WTC11 (cell line): Measurements from ENCODE around the gene RPL14. TPM values are rescaled to one million over a fixed set of nuclear protein-coding genes. Genes with fewer than 3 reads are reported as not detected.
A peak's percentile ranks its signal among the peaks of the same experiment; 100 is the strongest.

Experiments
- ATAC-seq: fragments of 200-7000 bp; cut with Tn5 transposase; 2 replicates; pipeline ENCODE4 v1.10.0; 2021; ENCODE audit warnings: mild to moderate bottlenecking, moderate library complexity
- CTCF ChIA-PET: fragments of 300-600 bp; sonication (Branson Sonifier 250); formaldehyde crosslinking; loops from one replicate; lab custom pipeline; 2021; ENCODE audit warnings: antibody characterized with exemption; lab: Charles Lee
- POLR2A ChIA-PET: fragments of 350-600 bp; sonication (Branson Sonifier 250); formaldehyde crosslinking; loops from one replicate; lab custom pipeline; 2021; ENCODE audit warnings: antibody characterized with exemption; lab: Charles Lee
- DNase-seq: peaks from one replicate; pipeline ENCODE4 v3.0.0; 2021; ENCODE audit warnings: low spot score
- H3K27ac Mint-ChIP-seq: 2 replicates; pipeline ENCODE4 v1.8.0; 2021; ENCODE audit warnings: mixed read lengths
- H3K27me3 Mint-ChIP-seq: 2 replicates; pipeline ENCODE4 v1.8.0; 2021; ENCODE audit warnings: low read depth, mild to moderate bottlenecking, moderate library complexity, mixed read lengths
- H3K36me3 Mint-ChIP-seq: 2 replicates; pipeline ENCODE4 v1.8.0; 2021; ENCODE audit warnings: mixed read lengths
- H3K4me1 Mint-ChIP-seq: 2 replicates; pipeline ENCODE4 v1.8.0; 2022; ENCODE audit warnings: mixed read lengths
- H3K4me3 Mint-ChIP-seq: 2 replicates; pipeline ENCODE4 v1.8.0; 2021; ENCODE audit warnings: mild to moderate bottlenecking, moderate library complexity, mixed read lengths
- H3K9me3 Mint-ChIP-seq: 2 replicates; pipeline ENCODE4 v1.8.0; 2021; ENCODE audit warnings: mixed read lengths
- CREB1 ChIP-seq: sonication (generic); formaldehyde crosslinking; IDR thresholded peaks from 2 replicates; pipeline ENCODE4 v1.8.0; 2023; ENCODE audit warnings: mild to moderate bottlenecking, missing genetic modification reagents
- KAT7 ChIP-seq: sonication (generic); formaldehyde crosslinking; IDR thresholded peaks from 2 replicates; pipeline ENCODE4 v1.8.1; 2023; ENCODE audit warnings: missing genetic modification reagents, mild to moderate bottlenecking, borderline replicate concordance
- ZNF317 ChIP-seq: sonication (generic); formaldehyde crosslinking; IDR thresholded peaks from 2 replicates; pipeline ENCODE4 v1.8.1; 2023; ENCODE audit warnings: low read depth, mild to moderate bottlenecking, moderate library complexity, missing genetic modification reagents, borderline replicate concordance
- ZNF671 ChIP-seq: fragments of 250-450 bp; sonication (Bioruptor Pico); IDR thresholded peaks from 2 replicates; pipeline ENCODE4 v1.8.0; 2021; ENCODE audit warnings: mild to moderate bottlenecking
- total RNA-seq: library from RNA; stranded (reverse); gene quantifications from 3 replicates; pipeline ENCODE4 v1.2.3, GENCODE V29; 2021
- TF ChIP-seq, protein P1 (sequence below): fragments of 250-450 bp; sonication (Bioruptor Pico); IDR thresholded peaks from 2 replicates; pipeline ENCODE4 v1.8.0; 2021; ENCODE audit warnings: mild to moderate bottlenecking
- TF ChIP-seq, protein P2 (sequence below): sonication (generic); formaldehyde crosslinking; IDR thresholded peaks from 2 replicates; pipeline ENCODE4 v1.8.0; 2022; ENCODE audit warnings: mild to moderate bottlenecking, missing genetic modification reagents
- TF ChIP-seq, protein P3 (sequence below): sonication (generic); formaldehyde crosslinking; IDR thresholded peaks from 2 replicates; pipeline ENCODE4 v1.8.1; 2022; ENCODE audit warnings: missing genetic modification reagents, borderline replicate concordance
- TF ChIP-seq, protein P4 (sequence below): sonication (generic); formaldehyde crosslinking; IDR thresholded peaks from 2 replicates; pipeline ENCODE4 v1.8.1; 2022; ENCODE audit warnings: mild to moderate bottlenecking, missing genetic modification reagents, moderate library complexity, borderline replicate concordance
- TF ChIP-seq, protein P5 (sequence below): fragments of 250-450 bp; sonication (Bioruptor Pico); IDR thresholded peaks from 2 replicates; pipeline ENCODE4 v1.9.0; 2021; ENCODE audit warnings: mild to moderate bottlenecking

Gene RPL14
- total RNA-seq, 1 experiment from 2014 or later: 2,816 TPM

DNA sequence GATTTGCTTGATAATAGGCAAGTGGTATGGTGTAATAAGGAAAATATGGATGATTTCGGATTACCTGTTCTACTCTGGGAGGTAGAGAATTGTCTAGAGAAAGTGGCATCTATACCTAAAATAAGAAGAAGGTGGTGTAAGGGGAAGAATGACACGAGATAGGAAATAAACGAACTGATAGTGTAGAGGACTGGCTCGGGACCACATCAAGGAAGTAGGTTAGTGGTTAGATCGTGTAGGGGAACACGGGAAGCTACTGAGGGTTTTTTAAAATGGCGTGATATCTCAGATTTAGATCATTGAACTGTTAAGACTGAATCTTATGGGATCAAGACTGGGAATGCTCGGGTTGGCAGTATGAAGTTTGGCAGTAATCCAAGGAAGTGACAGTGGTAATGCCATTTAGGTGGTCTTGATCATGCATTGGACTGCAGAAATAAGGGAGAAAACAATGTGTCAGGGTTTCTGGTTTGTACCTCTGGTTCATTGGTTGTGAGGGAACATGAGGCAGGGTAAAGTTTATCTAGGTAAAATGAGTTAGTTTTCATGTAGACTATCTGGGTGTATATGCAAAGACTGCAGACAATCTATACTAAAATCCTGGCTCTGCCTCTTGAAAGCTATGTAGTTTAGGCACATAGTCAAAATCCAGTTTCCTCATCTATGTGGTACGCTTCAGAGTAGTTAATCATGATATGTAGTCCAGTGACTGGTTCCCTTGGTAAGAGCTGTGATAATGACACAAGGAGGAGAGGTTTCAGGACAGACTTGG is 7.4 kb downstream of the RPL14 start (continued):
- TF ChIP-seq, protein P1, sequence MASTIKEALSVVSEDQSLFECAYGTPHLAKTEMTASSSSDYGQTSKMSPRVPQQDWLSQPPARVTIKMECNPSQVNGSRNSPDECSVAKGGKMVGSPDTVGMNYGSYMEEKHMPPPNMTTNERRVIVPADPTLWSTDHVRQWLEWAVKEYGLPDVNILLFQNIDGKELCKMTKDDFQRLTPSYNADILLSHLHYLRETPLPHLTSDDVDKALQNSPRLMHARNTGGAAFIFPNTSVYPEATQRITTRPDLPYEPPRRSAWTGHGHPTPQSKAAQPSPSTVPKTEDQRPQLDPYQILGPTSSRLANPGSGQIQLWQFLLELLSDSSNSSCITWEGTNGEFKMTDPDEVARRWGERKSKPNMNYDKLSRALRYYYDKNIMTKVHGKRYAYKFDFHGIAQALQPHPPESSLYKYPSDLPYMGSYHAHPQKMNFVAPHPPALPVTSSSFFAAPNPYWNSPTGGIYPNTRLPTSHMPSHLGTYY (CRISPR knock-in tag): peak; percentile 83; the same call in 1 of the 2 replicates
- TF ChIP-seq CREB1 (CRISPR knock-in tag): no peak
- TF ChIP-seq KAT7 (CRISPR knock-in tag): no peak
- peak; percentile 7; the same call in 1 of the 2 replicates for TF ChIP-seq ZNF671 (CRISPR knock-in tag)
- TF ChIP-seq, protein P2, sequence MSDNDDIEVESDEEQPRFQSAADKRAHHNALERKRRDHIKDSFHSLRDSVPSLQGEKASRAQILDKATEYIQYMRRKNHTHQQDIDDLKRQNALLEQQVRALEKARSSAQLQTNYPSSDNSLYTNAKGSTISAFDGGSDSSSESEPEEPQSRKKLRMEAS (CRISPR knock-in tag): no peak
- TF ChIP-seq ZNF317 (CRISPR knock-in tag): no peak
- TF ChIP-seq, protein P3, sequence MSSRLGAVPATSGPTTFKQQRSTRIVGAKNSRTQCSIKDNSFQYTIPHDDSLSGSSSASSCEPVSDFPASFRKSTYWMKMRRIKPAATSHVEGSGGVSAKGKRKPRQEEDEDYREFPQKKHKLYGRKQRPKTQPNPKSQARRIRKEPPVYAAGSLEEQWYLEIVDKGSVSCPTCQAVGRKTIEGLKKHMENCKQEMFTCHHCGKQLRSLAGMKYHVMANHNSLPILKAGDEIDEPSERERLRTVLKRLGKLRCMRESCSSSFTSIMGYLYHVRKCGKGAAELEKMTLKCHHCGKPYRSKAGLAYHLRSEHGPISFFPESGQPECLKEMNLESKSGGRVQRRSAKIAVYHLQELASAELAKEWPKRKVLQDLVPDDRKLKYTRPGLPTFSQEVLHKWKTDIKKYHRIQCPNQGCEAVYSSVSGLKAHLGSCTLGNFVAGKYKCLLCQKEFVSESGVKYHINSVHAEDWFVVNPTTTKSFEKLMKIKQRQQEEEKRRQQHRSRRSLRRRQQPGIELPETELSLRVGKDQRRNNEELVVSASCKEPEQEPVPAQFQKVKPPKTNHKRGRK (CRISPR knock-in tag): no peak

DNA sequence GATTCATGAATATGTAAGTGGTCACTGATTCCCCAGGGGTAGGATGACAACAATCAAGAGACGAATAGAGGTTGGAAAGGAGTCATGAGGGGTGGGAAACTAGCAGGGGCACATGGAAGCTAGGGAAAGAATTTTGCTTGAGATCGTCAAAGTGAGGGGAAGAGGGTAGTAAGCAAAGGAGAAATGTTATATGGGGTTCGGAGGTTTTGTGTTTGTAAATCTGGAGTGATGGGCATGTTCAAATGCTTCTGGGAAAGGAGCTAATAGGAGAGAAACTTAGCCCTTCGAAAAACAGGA is 7.9 kb downstream of the RPL14 start:
- ATAC-seq (no peak; the same call in 1 of the 2 replicates), DNase-seq (no peak)

More for the DNA sequence above, 7.9 kb downstream of the RPL14 start:
- ChIA-PET CTCF (interaction anchor here (0.5 kb wide), 1 partner anchor 31 kb away, joined by 3 read pairs; no protein-coding TSS in a partner anchor), POLR2A (interaction anchor here (0.5 to 1.1 kb wide), 2 partner anchors 12 to 1819 kb away, joined by 4 to 5 read pairs; no protein-coding TSS in a partner anchor)
- Mint-ChIP-seq H3K27ac (peak overlapping the region; percentile 57), H3K36me3 (peaks cover 39% of the 10 kb centered on the region), H3K4me3 (no peak overlapping the region), H3K27me3 (no peaks in the 10 kb centered on the region), H3K9me3 (no peaks in the 10 kb centered on the region), H3K4me1 (peaks cover 10% of the 10 kb centered on the region)
- TF ChIP-seq, protein P4, sequence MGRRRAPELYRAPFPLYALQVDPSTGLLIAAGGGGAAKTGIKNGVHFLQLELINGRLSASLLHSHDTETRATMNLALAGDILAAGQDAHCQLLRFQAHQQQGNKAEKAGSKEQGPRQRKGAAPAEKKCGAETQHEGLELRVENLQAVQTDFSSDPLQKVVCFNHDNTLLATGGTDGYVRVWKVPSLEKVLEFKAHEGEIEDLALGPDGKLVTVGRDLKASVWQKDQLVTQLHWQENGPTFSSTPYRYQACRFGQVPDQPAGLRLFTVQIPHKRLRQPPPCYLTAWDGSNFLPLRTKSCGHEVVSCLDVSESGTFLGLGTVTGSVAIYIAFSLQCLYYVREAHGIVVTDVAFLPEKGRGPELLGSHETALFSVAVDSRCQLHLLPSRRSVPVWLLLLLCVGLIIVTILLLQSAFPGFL (CRISPR knock-in tag): no peak
- TF ChIP-seq, protein P5, sequence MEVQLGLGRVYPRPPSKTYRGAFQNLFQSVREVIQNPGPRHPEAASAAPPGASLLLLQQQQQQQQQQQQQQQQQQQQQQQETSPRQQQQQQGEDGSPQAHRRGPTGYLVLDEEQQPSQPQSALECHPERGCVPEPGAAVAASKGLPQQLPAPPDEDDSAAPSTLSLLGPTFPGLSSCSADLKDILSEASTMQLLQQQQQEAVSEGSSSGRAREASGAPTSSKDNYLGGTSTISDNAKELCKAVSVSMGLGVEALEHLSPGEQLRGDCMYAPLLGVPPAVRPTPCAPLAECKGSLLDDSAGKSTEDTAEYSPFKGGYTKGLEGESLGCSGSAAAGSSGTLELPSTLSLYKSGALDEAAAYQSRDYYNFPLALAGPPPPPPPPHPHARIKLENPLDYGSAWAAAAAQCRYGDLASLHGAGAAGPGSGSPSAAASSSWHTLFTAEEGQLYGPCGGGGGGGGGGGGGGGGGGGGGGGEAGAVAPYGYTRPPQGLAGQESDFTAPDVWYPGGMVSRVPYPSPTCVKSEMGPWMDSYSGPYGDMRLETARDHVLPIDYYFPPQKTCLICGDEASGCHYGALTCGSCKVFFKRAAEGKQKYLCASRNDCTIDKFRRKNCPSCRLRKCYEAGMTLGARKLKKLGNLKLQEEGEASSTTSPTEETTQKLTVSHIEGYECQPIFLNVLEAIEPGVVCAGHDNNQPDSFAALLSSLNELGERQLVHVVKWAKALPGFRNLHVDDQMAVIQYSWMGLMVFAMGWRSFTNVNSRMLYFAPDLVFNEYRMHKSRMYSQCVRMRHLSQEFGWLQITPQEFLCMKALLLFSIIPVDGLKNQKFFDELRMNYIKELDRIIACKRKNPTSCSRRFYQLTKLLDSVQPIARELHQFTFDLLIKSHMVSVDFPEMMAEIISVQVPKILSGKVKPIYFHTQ: 0 out of 2 replicates have a peak, but pooled peaks have one; percentile 30
- TF ChIP-seq, protein P1 (CRISPR knock-in tag): peak; percentile 62; the same call in 1 of the 2 replicates
